ENCODE data around the gene LDLRAP1.

GRCh38 chr1:25556791-25557476, 13.5 kb downstream of the LDLRAP1 start:
- TF ChIP-seq, protein P1, sequence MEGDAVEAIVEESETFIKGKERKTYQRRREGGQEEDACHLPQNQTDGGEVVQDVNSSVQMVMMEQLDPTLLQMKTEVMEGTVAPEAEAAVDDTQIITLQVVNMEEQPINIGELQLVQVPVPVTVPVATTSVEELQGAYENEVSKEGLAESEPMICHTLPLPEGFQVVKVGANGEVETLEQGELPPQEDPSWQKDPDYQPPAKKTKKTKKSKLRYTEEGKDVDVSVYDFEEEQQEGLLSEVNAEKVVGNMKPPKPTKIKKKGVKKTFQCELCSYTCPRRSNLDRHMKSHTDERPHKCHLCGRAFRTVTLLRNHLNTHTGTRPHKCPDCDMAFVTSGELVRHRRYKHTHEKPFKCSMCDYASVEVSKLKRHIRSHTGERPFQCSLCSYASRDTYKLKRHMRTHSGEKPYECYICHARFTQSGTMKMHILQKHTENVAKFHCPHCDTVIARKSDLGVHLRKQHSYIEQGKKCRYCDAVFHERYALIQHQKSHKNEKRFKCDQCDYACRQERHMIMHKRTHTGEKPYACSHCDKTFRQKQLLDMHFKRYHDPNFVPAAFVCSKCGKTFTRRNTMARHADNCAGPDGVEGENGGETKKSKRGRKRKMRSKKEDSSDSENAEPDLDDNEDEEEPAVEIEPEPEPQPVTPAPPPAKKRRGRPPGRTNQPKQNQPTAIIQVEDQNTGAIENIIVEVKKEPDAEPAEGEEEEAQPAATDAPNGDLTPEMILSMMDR (IDR thresholded peaks at IDR 0.05): no peak
- no peak for TF ChIP-seq POLR2A (IDR thresholded peaks at IDR 0.05)
- TF ChIP-seq EP300 (IDR thresholded peaks at IDR 0.05): no peak
